ENCODE measurements around the gene GARIN5B. TPM values are rescaled to one million over a fixed set of nuclear protein-coding genes. Genes with fewer than 3 reads are reported as not detected.

Gene GARIN5B
- polyA plus RNA-seq, 1 donor from 2014 or later: not detected

DNA sequence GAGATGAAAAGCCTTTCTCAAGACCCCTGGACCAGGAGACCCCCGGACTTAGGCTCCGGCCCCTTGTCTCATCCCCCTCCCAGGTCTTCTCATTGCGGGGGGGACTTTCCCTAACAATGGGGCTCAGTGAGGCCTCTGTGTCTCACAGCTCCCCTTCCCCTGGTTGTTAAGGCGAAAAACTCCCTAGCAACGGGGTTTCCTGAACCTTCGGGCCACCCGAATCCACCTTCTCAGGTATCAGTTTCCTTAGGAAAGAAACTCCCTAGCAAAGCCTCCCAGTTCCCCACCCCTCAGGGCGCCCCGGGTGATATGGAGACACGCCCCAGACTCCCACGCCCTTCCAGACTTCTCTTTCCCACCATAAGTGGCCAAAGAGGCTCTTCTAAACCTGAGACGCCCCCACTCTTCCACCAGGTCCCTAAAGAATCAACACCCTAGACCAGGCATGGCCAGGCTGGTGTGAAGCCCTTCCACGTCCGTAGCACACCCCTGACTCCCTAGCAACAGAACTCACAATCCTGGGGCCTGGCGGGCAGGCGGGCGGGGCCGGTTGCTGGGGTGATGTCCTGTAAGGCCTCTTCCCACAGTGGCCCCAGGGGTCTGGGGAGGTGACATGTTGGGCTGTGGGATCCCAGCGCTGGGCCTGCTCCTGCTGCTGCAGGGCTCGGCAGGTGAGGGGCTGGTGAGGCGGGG, 13.3 kb upstream of the GARIN5B start, which contains the start of gene TMEM190:
Gene TMEM190 (plus strand): TSS at position 586 of the 693 bp plus-strand sequence. CDS start 28 bp downstream, at position 614.
- Histone ChIP-seq H3F3A (ENCODE audit: insufficient read depth, low read length, poor library complexity, severe bottlenecking) (no peaks in the 10 kb centered on the region), H3K27ac (ENCODE audit: low read length) (no peak within 1 kb of the TSS), H3K27me3 (ENCODE audit: insufficient read depth, low read depth, low read length) (no peaks in the 10 kb centered on the region), H3K79me2 (replicated peaks; ENCODE audit: insufficient read depth, low read length) (no peaks in the 10 kb centered on the region), H3K9me2 (ENCODE audit: insufficient read depth, low read length) (no peaks in the 10 kb centered on the region), H3K9me3 (ENCODE audit: low read length) (no peaks in the 10 kb centered on the region), H3K4me2 (ENCODE audit: low read length) (no peak within 1 kb of the TSS), H3K9ac (ENCODE audit: low read length) (no peak within 1 kb of the TSS), H2AFZ (ENCODE audit: low read depth, low read length) (no peak within 1 kb of the TSS), H4K20me1 (ENCODE audit: insufficient read depth) (no peaks in the 10 kb centered on the region), H3K4me3 (ENCODE audit: low read length) (no peak within 1 kb of the TSS), H3K36me3 (ENCODE audit: insufficient read depth, low read length) (no peaks in the 10 kb centered on the region)
- TF ChIP-seq MXI1 (conservative IDR thresholded peaks at IDR 0.05; ENCODE audit: poor library complexity, severe bottlenecking) (no peak), POLR2AphosphoS5 (IDR thresholded peaks at IDR 0.05) (no peak), RAD21 (conservative IDR thresholded peaks at IDR 0.05) (no peak), EP300 (conservative IDR thresholded peaks at IDR 0.05; ENCODE audit: poor library complexity, severe bottlenecking) (no peak), SMC3 (conservative IDR thresholded peaks at IDR 0.05; ENCODE audit: poor library complexity) (no peak), TAF1 (IDR thresholded peaks at IDR 0.05; ENCODE audit: low read depth) (no peak)
- TF ChIP-seq, protein P1, sequence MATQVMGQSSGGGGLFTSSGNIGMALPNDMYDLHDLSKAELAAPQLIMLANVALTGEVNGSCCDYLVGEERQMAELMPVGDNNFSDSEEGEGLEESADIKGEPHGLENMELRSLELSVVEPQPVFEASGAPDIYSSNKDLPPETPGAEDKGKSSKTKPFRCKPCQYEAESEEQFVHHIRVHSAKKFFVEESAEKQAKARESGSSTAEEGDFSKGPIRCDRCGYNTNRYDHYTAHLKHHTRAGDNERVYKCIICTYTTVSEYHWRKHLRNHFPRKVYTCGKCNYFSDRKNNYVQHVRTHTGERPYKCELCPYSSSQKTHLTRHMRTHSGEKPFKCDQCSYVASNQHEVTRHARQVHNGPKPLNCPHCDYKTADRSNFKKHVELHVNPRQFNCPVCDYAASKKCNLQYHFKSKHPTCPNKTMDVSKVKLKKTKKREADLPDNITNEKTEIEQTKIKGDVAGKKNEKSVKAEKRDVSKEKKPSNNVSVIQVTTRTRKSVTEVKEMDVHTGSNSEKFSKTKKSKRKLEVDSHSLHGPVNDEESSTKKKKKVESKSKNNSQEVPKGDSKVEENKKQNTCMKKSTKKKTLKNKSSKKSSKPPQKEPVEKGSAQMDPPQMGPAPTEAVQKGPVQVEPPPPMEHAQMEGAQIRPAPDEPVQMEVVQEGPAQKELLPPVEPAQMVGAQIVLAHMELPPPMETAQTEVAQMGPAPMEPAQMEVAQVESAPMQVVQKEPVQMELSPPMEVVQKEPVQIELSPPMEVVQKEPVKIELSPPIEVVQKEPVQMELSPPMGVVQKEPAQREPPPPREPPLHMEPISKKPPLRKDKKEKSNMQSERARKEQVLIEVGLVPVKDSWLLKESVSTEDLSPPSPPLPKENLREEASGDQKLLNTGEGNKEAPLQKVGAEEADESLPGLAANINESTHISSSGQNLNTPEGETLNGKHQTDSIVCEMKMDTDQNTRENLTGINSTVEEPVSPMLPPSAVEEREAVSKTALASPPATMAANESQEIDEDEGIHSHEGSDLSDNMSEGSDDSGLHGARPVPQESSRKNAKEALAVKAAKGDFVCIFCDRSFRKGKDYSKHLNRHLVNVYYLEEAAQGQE (IDR thresholded peaks at IDR 0.05; ENCODE audit: borderline replicate concordance): no peak
- TF ChIP-seq, protein P2, sequence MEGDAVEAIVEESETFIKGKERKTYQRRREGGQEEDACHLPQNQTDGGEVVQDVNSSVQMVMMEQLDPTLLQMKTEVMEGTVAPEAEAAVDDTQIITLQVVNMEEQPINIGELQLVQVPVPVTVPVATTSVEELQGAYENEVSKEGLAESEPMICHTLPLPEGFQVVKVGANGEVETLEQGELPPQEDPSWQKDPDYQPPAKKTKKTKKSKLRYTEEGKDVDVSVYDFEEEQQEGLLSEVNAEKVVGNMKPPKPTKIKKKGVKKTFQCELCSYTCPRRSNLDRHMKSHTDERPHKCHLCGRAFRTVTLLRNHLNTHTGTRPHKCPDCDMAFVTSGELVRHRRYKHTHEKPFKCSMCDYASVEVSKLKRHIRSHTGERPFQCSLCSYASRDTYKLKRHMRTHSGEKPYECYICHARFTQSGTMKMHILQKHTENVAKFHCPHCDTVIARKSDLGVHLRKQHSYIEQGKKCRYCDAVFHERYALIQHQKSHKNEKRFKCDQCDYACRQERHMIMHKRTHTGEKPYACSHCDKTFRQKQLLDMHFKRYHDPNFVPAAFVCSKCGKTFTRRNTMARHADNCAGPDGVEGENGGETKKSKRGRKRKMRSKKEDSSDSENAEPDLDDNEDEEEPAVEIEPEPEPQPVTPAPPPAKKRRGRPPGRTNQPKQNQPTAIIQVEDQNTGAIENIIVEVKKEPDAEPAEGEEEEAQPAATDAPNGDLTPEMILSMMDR (IDR thresholded peaks at IDR 0.05; ENCODE audit: poor library complexity, severe bottlenecking): no peak

DNA sequence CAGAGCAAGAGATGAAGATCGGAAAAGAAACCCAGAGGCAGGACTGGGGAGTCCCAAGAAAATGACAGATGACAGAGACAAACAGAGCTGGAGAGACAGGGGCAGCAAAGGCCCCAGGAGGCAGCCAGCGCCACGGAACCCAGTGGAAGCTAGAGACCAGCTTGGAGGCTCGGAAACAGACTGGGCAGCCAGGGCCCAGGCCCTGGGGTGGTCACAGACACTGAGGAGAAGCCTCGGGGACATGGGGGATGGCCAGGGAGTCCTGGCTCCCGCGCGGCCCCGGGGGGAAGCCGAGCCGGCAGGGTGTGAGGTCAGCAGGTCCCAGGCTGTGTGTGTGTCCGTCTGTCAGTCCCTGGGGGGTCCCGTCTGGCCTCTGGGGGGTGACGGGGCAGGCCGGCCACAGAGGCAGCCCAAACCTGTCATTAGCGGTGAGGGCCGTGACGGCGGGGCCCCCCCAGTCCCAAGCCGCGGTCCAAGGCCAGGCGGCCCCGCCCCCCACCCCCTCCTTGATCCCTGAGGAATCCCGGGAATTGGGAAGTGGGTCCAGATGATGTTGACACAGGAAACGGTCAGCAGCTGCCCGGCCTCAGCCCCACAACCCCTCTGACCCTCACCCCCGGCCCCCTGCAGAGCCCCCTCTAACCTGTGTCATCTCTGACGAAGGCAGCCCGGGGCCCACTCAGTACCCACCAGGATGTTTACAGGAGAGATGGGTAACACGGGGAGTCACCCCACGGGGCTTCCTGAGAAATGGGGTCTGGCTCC, 11.1 kb upstream of the GARIN5B start:
- Histone ChIP-seq H3K9me2 (ENCODE audit: insufficient read depth, low read length) (no peaks in the 10 kb centered on the region), H3K9ac (ENCODE audit: low read length) (peak overlapping the region; percentile 14), H3K4me3 (ENCODE audit: low read length) (no peak overlapping the region), H3K36me3 (ENCODE audit: insufficient read depth, low read length) (no peaks in the 10 kb centered on the region), H3F3A (ENCODE audit: insufficient read depth, low read length, poor library complexity, severe bottlenecking) (no peaks in the 10 kb centered on the region), H3K9me3 (ENCODE audit: low read length) (no peaks in the 10 kb centered on the region), H3K27ac (ENCODE audit: low read length) (no peak overlapping the region), H3K79me2 (replicated peaks; ENCODE audit: insufficient read depth, low read length) (no peaks in the 10 kb centered on the region), H2AFZ (ENCODE audit: low read depth, low read length) (no peak overlapping the region), H3K4me2 (ENCODE audit: low read length) (no peak overlapping the region), H3K27me3 (ENCODE audit: insufficient read depth, low read depth, low read length) (peaks cover 19% of the 10 kb centered on the region), H4K20me1 (ENCODE audit: insufficient read depth) (no peaks in the 10 kb centered on the region)
- TF ChIP-seq RAD21 (conservative IDR thresholded peaks at IDR 0.05): no peak
- TF ChIP-seq, protein P2 (IDR thresholded peaks at IDR 0.05; ENCODE audit: poor library complexity, severe bottlenecking): no peak
- no peak for TF ChIP-seq EP300 (conservative IDR thresholded peaks at IDR 0.05; ENCODE audit: poor library complexity, severe bottlenecking)
- no peak for TF ChIP-seq EZH2 (IDR thresholded peaks at IDR 0.05; ENCODE audit: borderline replicate concordance, insufficient read depth, low read length, poor library complexity, severe bottlenecking)
- TF ChIP-seq SMC3 (conservative IDR thresholded peaks at IDR 0.05; ENCODE audit: poor library complexity): no peak
- TF ChIP-seq, protein P1 (IDR thresholded peaks at IDR 0.05; ENCODE audit: borderline replicate concordance): no peak
- no peak for TF ChIP-seq POLR2AphosphoS5 (IDR thresholded peaks at IDR 0.05)
- TF ChIP-seq MXI1 (conservative IDR thresholded peaks at IDR 0.05; ENCODE audit: poor library complexity, severe bottlenecking): no peak
- no peak for TF ChIP-seq TAF1 (IDR thresholded peaks at IDR 0.05; ENCODE audit: low read depth)
